ENCODE results near the gene RPL9.

RPL9 gene

DNA sequence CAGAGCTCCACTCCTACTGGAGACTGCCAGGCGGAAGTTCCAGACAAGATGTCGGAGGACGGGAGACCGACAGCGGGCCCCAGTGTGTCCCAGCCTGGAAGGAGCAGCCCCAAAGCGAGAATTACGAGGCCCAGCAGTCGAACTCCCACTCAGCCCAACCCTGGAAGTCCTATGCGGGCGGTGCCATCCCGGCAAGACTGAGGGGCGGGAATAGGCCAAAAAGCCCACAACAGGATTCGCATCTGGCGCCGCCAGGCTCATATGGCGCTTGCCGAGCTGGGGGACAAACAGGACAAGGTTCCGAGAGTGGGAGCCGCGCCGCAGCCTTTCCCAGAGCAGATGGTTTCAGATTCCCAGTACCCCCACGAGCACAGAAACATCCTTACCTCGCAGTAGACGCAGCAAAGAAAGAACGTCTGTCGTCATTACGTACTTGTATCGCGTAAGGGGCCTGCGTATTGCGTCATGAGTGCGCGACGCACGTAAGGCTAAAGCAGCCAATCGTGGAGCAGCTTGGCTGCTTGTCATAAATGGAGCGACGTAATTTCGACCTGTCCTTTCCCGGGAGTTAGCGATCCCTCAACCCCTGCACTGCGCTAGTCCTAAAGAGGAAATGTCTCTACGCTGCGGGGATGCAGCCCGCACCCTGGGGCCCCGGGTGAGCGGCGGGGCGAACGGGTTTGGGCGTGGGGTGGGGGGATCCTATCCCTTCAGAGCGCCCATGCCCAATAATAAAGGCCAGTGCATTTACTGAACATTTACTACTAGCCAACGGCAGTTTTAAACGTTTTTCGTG, at the start of gene RPL9, which contains the start of gene LIAS:
Gene RPL9 (minus strand): TSS at position 418 of the 796 bp plus-strand sequence. CDS start 483 bp downstream, outside the sequence.
Gene LIAS (plus strand): TSS at position 552 of the 796 bp plus-strand sequence. CDS start 62 bp downstream, at position 614.
- peak; percentile 97 for DNase-seq (ENCODE audit: low read depth)

DNA sequence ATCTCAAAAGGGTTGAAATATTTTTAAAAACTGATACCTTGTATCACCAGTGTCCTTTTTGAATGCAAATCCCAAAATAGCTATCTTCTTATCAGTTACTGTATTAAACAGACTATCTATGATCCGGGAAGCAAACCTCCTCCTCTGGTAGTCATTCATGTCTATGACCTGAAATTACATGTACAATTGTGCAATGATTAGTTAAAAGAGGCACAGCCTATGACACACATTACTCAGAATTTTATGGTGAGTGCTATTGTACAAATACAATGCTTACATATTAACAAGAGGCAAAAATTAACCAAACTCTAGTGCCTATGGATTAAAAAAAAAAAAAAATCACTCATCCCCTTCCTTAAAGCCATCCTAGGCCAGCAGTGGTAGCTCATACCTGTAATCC, 46.9 kb upstream of the RPL9 start:
- no peak for DNase-seq (ENCODE audit: low read depth)

DNA sequence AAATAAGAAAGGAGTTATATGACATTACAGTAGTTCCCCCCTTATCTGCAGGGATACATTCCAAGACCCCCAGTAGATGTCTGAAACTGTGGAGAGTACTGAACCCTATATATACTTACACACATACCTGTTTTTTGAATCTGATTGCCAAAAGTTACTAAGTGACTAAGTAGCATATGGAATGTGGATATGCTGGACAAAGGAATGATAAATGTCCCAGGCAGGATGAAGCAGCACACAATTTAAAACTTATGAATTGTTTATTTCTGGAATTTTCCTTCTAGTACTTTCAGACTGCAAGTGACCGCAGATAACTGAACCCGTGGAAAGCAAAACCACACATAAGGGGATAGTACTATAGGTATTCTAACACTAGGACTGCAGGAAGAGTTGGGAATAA, 45.8 kb upstream of the RPL9 start:
- DNase-seq (ENCODE audit: low read depth), result peak; percentile 28

DNA sequence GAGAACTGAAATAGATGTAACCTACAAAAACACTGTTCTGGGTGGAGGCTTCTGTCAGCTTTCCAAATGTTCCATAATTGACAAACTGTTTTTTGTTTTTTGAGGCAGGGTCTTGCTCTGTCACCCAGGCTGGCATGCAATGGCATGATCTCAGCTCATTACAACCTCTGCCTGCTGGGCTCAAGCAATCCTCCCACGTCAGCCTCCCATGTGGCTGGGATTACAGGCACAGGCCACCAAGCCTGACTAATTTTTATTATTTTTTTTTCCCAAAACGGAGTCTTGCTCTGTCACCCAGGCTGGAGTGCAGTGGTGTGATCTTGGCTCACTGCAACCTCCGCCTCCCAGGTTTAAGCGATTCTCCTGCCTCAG, 43.9 kb upstream of the RPL9 start:
- DNase-seq (ENCODE audit: low read depth), result peak; percentile 63

DNA sequence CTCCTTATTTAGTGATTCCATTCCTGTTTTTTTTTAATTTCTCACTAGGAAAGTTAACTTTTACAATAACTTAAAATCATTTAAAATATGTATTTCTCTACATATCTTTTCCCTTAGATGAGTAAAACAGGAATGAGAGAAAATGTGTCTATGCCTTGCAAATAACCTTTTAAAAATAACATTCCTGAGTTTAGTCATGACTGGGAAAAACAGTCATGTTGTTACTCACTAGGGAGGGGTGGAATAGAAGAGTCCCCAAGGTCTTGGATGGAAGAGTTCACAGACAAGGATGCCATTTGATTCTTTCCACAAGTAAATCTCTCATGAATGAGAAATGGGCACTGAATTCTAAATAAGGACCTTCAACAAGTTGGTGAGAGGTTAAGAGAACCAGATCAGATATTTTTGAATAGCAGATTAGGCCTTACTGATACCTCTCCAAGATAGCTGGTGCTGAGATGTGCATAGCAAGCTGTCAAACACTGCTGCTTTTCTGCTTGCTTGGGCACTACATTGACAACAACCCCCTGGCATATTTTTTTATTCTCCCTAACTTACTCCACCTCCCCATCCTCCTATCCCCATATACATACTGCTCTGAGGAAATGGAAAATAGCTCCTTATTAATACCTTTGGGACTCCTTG, 43.4 kb upstream of the RPL9 start:
- peak; percentile 91 for DNase-seq (ENCODE audit: low read depth)

DNA sequence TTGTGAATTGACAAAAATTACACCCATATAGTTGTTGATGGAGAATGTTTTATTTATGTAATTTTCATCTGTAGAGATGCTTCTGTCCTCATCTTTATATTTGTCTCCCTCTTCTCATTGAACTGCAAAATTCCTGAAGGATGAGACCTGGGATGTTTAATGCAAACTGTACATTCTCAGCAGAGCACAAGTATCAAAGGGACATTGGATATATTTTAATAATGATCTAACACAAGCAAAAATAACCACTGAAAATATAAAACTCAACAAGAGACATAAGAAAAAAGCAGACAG, 40.0 kb upstream of the RPL9 start:
- no peak for DNase-seq (ENCODE audit: low read depth)

DNA sequence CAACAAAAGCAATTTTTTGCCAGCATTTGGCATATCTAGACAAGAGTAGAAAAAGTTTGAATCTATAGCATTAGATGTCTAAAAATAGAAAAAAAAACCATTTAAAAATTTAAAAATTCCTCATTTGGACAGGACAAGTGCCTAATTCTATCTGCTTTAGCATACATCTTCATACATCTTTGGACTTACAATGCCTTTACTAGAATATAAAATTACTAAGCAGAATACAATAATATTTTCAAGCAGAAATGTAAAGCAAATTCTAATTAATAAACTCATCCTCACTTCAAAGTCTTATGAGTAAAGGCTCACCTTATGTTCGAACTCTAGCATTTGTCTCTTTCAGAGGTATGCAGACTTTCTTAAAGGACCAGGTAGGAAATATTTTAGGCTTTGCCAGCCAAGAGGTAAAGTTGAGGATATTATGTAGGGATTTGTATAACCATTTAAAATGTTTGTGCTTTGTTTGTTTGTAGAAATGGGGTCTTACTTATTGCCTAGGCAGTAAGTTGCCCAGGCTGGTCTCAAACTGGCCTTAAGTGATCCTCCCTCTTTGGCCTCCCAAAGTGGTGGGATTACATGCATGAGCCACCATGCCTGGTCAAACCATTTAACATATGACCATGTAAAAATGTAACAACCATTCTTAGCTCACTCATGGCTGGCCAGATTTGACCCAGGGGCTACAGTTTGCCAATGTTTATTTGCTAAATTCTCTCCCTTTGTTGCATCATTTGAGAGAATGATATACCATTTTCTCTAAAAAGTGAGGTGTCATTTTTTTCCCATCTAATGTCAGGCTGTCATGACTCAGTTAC, 39.4 kb upstream of the RPL9 start:
- peak; percentile 16 for DNase-seq (ENCODE audit: low read depth)

DNA sequence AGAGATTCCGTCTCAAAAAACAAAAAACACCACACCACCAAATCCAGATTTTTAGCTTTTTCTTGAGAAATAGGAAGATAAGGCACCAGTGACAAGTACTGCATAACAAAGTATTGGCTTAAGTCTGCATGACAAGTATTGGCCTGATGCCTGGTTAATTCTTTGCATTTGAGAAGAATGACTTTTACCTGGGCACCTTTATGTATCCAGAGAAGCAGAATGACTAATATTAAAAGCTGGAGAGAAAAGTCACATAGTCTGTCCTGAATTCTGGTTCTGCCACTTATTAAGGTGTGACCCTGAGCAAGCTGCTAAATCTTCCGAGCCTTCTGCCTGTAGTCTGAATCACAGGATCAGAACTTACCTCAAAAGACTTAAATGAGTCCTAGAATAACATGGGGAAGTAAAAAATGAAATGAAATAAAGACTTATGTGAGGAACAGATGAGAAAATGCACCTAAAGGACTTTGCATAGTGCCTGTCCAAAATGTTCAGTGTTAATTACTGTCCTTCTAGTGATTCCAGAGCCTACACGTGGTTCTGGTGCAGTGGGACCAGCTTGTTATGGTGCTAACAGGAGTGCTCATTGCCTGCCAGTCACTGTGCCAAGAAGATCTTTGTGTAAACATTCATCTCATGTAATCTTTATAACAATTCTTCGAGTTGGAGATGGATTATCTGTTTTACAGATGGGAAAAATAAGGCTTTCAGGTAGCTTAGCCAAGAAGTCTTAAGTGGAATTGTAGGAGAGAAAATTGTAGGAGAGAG, 36.9 kb upstream of the RPL9 start:
- peak; percentile 10 for DNase-seq (ENCODE audit: low read depth)

DNA sequence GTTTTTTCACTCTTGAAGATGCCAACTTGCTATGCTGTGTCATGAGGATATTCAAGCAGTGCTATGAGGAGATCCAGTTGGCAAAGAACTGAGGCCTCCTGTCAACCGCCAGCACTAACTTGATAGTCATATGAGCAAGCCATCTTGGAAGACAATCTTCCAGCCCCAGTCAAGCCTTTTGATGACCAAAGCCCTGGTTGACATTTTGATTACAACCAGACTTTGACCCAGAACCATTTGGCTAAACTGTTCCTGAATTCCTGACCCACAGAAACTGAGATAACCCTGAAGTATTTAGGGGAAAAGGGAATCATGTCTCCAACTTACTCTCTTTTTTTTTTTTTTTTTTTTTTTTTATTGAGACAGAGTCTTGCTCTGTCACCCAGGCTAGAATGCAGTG, 35.6 kb upstream of the RPL9 start:
- no peak for DNase-seq (ENCODE audit: low read depth)

DNA sequence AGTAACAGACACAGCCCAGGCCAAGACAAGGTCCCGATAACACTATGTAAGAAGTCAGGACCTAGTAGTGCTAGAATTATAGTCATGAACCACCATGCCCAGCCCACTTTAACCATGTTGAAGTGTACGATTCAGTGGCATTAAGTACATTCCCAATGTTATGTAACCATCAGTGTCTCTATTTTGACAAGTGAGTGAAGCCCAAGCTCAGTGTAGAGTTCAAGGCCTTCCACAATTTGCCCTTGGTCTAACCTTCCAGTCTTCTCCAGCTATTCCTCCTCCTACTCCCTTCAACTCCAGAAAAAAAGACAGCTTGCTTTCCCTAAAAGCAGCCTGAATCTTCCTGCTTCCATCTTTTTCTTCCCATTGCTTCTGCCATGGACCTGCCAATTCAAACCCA, 31.6 kb upstream of the RPL9 start:
- no peak for DNase-seq (ENCODE audit: low read depth)

DNA sequence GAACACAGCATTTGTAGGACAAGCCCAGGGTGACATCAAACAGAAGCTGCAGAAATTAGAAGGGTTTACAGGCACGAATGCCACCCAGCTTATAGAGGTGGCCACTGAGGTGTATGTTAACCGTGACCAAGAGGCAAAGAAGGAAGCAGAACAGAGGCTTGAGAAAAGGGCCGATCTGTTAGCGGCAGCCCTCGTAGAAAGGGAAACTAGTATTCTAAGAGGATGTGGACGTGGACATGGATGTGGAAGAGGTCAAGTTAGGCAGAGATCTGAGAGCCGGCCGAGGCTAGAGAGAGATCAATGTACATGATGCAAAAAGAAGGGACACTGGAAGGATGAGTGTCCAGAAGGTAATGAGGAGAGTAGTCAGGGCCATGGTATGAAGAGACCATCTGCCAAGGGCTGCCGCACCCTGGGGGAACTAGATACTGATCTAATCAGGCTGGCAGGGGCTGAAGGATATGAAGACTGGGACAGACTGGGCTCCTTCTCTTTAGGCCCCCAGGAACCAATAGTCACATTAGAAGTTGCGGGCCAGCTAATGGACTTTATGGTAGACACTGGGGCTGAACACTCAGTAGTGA, 27.6 kb upstream of the RPL9 start:
- no peak for DNase-seq (ENCODE audit: low read depth)

DNA sequence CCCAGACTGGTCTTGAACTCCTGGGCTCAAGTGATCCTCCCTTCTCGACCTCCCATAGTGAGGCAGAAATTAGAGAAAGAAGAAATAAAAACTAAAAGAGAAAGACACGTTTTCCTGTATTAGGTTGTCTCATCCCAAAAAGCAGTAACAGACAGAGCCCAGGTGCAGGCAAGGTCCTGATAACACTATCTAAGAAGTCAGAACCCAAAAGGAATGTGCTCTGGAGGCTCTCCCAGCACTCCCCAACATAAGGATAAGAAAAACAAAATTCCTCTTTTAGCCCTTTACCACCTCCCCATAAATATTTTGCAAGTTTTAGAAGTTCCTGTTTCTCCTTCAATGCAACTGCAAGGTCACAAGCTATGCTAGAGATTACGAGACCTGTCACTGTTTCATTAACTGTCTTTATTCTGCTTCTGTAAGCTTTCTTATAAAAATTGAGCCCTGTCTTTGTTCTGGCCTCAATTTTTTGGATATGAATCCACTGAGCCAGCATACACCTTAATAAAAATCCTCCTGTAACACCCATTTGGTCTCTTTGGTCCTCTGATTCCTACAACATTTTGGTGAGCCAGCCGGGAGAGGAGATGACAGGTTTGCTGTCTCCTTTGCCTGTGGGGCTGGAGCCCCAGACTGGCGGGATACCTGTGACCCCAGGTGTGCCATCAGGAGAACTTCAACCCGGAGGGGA, 26.0 kb upstream of the RPL9 start:
- no peak for DNase-seq (ENCODE audit: low read depth)

DNA sequence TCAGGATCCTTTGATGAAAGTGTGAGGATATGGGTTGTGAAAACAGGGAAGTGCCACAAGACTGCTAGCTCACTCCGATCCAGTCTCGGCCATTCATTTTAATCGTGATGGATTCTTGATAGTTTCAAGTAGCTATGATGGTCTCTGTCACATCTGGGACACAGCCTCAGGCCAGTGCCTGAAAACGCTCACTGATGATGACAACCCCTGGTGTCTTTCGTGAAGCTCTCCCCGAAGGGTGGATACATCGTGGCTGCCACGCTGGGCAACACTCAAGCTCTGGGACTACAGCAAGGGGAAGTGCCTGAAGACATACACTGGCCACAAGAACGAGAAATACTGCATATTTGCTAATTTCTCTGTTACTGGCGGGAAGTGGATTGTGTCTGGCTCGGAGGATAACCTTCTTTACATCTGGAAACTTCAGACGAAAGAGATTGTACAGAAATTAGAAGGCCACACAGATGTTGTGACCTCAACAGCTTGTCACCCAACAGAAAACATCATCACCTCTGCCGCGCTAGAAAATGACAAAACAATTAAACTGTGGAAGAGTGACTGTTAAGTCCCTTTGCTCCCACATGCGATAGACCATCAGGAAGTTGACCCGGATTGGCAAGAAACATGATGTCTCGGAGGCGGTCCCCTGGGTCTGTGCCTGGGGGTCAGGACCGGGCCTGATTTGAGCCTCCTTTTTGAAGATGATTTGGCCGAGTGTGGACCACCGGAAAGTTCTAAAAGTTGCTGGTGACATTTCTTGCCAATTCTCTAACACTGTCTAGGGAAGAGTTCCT, 22.4 kb upstream of the RPL9 start:
- DNase-seq (ENCODE audit: low read depth), result no peak

DNA sequence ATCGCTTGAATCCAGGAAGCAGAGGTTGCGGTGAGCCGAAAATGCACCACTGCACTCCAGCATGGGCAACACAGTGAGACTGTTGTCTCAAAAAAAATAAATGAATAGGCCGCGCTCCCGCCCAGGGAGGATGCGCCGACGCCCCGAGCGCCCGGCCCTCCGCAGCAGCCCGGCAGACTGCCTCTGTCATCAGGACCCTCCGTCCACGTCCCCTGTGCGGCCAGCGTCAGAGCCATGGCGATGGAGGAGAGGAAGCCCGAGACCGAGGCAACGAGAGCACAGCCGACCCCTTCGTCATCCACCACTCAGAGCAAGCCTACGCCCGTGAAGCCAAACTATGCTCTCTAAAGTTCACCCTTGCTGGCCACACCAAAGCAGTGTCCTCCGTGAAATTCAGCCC, 21.5 kb upstream of the RPL9 start:
- DNase-seq (ENCODE audit: low read depth), result no peak

DNA sequence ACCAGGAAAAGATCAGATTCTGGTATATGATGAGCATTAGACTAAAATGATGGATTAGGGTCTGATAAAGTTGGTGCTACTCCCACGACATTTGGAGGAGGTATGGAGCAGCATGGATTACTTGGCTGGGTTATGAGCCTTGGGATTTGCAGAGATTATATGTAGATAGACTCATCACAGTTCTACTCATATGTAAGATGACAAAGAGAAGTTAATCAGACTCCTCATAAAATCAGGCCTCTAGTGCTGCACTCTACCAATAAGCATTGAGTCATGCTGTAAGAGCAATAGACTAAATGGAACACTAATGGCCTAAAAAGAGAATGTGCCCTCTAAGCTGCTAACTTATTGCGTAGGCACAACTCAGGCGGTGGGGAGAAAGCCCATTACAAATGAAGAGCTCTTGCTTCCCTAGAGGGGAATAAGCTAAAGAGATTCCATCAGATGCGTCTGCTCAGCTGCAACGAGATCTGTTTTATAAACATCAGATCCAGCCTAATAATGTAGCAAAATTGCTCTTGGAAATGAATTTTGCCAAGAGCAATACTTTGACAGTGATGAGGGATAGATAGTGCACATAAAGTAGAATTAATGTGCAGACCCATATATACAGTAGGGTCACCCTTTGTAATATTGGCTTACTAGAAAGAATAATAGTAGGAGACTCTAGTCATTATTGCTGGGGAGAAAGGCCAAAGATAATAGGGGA, 17.6 kb upstream of the RPL9 start:
- peak; percentile 21 for DNase-seq (ENCODE audit: low read depth)

DNA sequence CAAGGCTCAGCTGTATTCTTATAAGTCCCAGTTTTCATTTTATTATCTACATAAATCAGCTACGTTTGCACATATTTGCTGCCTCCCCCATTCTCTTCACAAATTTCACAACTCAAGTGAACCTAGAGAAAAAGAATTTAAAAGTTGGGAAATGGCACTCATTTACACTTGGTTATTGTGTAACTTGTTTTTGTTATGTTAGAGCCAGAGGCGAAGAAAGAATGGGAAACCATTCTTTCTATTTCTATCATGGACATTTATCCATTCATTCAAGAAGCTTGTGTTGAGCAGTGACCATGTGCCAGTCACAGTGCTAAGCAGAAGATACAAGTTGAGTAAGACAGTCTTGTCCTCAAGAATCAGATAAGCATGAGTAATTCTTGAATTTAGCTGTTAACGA, 13.7 kb upstream of the RPL9 start:
- no peak for DNase-seq (ENCODE audit: low read depth)

DNA sequence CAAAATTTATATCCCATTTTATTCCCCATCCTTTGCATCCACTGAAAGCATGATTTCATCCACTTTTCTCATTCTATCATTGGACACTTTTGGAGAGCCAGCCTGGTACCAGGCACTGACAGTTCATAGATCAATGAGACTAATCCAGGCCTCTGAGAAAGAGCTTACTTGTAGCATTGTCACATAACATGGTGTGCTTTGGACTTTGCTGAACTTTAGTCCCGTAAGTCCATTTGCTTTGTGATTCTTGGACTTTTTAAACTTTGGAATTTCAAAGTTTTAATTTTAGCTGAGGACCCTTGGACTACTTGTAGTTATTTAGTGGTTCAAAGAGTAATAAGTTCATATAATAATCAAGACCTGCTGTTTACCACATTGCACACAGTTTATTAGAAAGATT, 11.7 kb upstream of the RPL9 start:
- no peak for DNase-seq (ENCODE audit: low read depth)

DNA sequence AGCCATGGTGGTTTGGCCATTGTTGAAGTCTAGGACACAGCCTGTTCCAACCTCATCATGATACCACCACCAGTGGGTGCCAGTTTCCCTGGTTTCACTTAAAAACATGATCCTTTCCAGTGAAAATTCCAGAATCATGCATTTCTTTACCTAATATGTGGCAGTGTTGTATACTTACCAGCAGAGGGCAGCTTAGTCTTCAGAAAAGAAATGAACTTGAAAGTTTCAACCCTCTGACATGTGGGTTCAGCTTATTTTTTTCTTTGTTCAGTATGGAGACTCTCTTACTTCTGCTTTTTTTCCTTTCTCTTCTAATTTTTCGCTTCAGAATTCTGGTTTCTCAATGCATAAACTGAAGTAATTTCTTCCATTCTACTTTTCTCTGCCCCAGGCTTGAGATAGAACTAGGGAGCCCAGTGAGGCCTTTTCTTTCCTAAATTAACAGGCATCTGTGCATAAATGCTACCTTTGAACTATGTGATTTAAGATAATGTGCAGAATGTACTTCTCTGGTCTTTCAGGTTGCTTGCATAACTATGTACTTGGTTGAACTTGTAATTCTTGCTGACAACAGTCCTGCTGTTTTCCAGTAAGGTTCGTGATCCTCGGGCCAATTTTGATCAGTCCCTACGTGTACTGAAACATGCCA, 10.8 kb upstream of the RPL9 start:
- peak; percentile 88 for DNase-seq (ENCODE audit: low read depth)

DNA sequence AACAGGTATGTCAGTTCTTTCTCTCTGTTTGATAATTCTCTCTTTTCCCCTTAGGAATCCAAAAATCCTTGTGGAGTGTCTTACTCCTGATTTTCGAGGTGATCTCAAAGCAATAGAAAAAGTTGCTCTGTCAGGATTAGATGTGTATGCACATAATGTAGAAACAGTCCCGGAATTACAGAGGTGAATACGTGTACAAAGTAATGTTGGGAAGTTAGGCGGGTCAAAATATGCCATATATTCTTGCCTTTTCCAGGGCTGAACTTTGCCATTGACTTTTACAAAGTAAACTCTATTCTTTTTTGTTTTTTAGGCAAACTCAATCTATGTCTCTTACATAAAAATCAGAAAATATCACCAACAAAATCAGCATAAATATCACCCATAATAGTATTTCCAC, 8.7 kb upstream of the RPL9 start:
- no peak for DNase-seq (ENCODE audit: low read depth)
